HepG2 (cell line): ENCODE results near the gene CEP131. TPM values are rescaled to one million over a fixed set of nuclear protein-coding genes. Genes with fewer than 3 reads are reported as not detected.

ENCODE experiments used
- CENPT ChIP-seq: sonication (generic); formaldehyde crosslinking; IDR thresholded peaks from 2 replicates; pipeline ENCODE4 v1.8.0; 2022; ENCODE audit warnings: low read depth, mild to moderate bottlenecking, moderate library complexity, missing genetic modification reagents
- ELF3 ChIP-seq: IDR thresholded peaks from 2 replicates; pipeline ENCODE4 v1.6.1; 2016; ENCODE audit warnings: missing genetic modification reagents, missing compliant biosample characterization
- FOXK2 ChIP-seq: fragments of 450-650 bp; IDR thresholded peaks from 2 replicates; pipeline ENCODE4 v1.6.1; 2016
- KAT8 ChIP-seq: IDR thresholded peaks from 2 replicates; pipeline ENCODE4 v1.6.1; 2016; ENCODE audit warnings: missing genetic modification reagents, missing compliant biosample characterization
- KIAA2018 ChIP-seq: sonication (generic); formaldehyde crosslinking; IDR thresholded peaks from 2 replicates; pipeline ENCODE4 v1.5.0; 2020; ENCODE audit warnings: mild to moderate bottlenecking, missing genetic modification reagents, borderline replicate concordance
- MEIS2 ChIP-seq: sonication (generic); formaldehyde crosslinking; IDR thresholded peaks from 2 replicates; pipeline ENCODE4 v1.9.0; 2021; ENCODE audit warnings: mild to moderate bottlenecking, missing genetic modification reagents
- MYC ChIP-seq: sonication (generic); formaldehyde crosslinking; IDR thresholded peaks from 2 replicates; pipeline ENCODE4 v1.9.0; 2021; ENCODE audit warnings: missing genetic modification reagents, borderline replicate concordance
- NCOA1 ChIP-seq: sonication (generic); formaldehyde crosslinking; IDR thresholded peaks from 2 replicates; pipeline ENCODE4 v1.9.0; 2021; ENCODE audit warnings: missing genetic modification reagents
- PHF8 ChIP-seq: sonication (generic); formaldehyde crosslinking; IDR thresholded peaks from 2 replicates; pipeline ENCODE4 v1.5.0; 2020; ENCODE audit warnings: missing genetic modification reagents
- POGZ ChIP-seq: sonication (generic); formaldehyde crosslinking; IDR thresholded peaks from 2 replicates; pipeline ENCODE4 v1.4.0; 2020; ENCODE audit warnings: mild to moderate bottlenecking, missing genetic modification reagents
- RFX5 ChIP-seq: IDR thresholded peaks from 2 replicates; pipeline ENCODE4 v1.6.1; 2011; ENCODE audit warnings: low read depth, low read length, improper control_type of control experiment
- SIN3B ChIP-seq: fragments of 150-350 bp; IDR thresholded peaks from 2 replicates; pipeline ENCODE4 v1.6.1; 2014; ENCODE audit warnings: low read length
- SOX13 ChIP-seq, 3 experiments: fragments of 450-650 bp in 1 of 3; sonication (generic) in 1 of 3; formaldehyde crosslinking in 1 of 3; IDR thresholded peaks in 2 of 3; conservative IDR thresholded peaks in 1 of 3; 2 replicates each; pipeline versions ENCODE4 v1.5.0 to v1.6.1; 2016 to 2020; ENCODE audit warnings: antibody characterized with exemption in 1 of 3, mild to moderate bottlenecking in 1 of 3, missing compliant biosample characterization in 1 of 3, missing genetic modification reagents in 1 of 3, moderate library complexity in 1 of 3
- ZFAT ChIP-seq: sonication (generic); formaldehyde crosslinking; conservative IDR thresholded peaks from 2 replicates; pipeline ENCODE4 v1.8.1; 2023; ENCODE audit warnings: missing genetic modification reagents, inconsistent platforms
- ZNF121 ChIP-seq: sonication (generic); formaldehyde crosslinking; IDR thresholded peaks from 2 replicates; pipeline ENCODE4 v1.5.0; 2020; ENCODE audit warnings: mild to moderate bottlenecking, missing genetic modification reagents
- ZNF451 ChIP-seq: sonication (generic); formaldehyde crosslinking; IDR thresholded peaks from 2 replicates; pipeline ENCODE4 v1.5.0; 2020; ENCODE audit warnings: mild to moderate bottlenecking, missing genetic modification reagents
- ZNF703 ChIP-seq: sonication (generic); formaldehyde crosslinking; IDR thresholded peaks from 2 replicates; pipeline ENCODE4 v1.5.1; 2020; ENCODE audit warnings: missing genetic modification reagents, mild to moderate bottlenecking, moderate library complexity, borderline replicate concordance
- ZNF782 ChIP-seq: sonication (generic); formaldehyde crosslinking; IDR thresholded peaks from 2 replicates; pipeline ENCODE4 v1.4.0; 2020; ENCODE audit warnings: missing genetic modification reagents, mild to moderate bottlenecking, borderline replicate concordance
- ZZZ3 ChIP-seq: sonication (generic); formaldehyde crosslinking; IDR thresholded peaks from 2 replicates; pipeline ENCODE4 v1.4.0; 2020; ENCODE audit warnings: missing genetic modification reagents, mild to moderate bottlenecking, borderline replicate concordance
- polyA plus RNA-seq, 8 experiments: library from polyadenylated mRNA; depleted of rRNA in 3 of 8; stranded (reverse) in 7 of 8; unstranded in 1 of 8; fragments of >200 nt; fragmentation: Illumina TruSeq in 4 of 8; extraction: Trizol in 4 of 8; gene quantifications; 2 replicates each; pipeline versions ENCODE4 v1.2.1 to v1.2.3, GENCODE V29; 2011 to 2016; ENCODE audit warnings: low read depth in 4 of 8, missing spikeins in 1 of 8, mixed read lengths in 1 of 8; ENCODE audit not compliant: insufficient read depth in 1 of 8
- total RNA-seq, 5 experiments: library from RNA; depleted of rRNA; stranded (reverse); fragments of >200 nt; fragmentation: Illumina TruSeq; extraction: Trizol; gene quantifications; 2 replicates each; pipeline ENCODE4 v1.2.3, GENCODE V29; 2016; ENCODE audit warnings: low read depth in 1 of 5
- TF ChIP-seq, protein P1 (sequence below): sonication (generic); formaldehyde crosslinking; IDR thresholded peaks from 2 replicates; pipeline ENCODE4 v1.5.0; 2020; ENCODE audit warnings: missing genetic modification reagents

CEP131 gene
- total and polyA plus RNA-seq, 2 of the 13 experiments (the other 11 are each of a cell fraction or from before 2014, with no cell fraction given) = 5.0 to 16.8 TPM

GRCh38 chr17:81238815-81239713 is 16.3 kb upstream of the CEP131 start, which contains the start of the genes NDUFAF8 and TEPSIN (continued):
- no peak for TF ChIP-seq KIAA2018 (CRISPR knock-in tag)
- peak; percentile 90 for TF ChIP-seq KAT8
- no peak for TF ChIP-seq ZZZ3
- TF ChIP-seq NCOA1 = 0 out of 2 replicates have a peak, but pooled peaks have one; percentile 18
- no peak for TF ChIP-seq SOX13 (IDR thresholded peaks at IDR 0.05)
- TF ChIP-seq SOX13 (CRISPR knock-in tag; conservative IDR thresholded peaks at IDR 0.05 in 1 of 2, IDR thresholded peaks at IDR 0.05 in 1 of 2) = peak in 1 of 2 experiments; percentile 7; a peak in 2 of 4 replicates
- TF ChIP-seq, protein P1, sequence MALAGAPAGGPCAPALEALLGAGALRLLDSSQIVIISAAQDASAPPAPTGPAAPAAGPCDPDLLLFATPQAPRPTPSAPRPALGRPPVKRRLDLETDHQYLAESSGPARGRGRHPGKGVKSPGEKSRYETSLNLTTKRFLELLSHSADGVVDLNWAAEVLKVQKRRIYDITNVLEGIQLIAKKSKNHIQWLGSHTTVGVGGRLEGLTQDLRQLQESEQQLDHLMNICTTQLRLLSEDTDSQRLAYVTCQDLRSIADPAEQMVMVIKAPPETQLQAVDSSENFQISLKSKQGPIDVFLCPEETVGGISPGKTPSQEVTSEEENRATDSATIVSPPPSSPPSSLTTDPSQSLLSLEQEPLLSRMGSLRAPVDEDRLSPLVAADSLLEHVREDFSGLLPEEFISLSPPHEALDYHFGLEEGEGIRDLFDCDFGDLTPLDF (CRISPR knock-in tag) = 0 out of 2 replicates have a peak, but pooled peaks have one; percentile 54
- no peak for TF ChIP-seq ZNF121 (CRISPR knock-in tag)
- peak; percentile 47; the same call in 1 of the 2 replicates for TF ChIP-seq RFX5
- peak; percentile 88 for TF ChIP-seq ZNF451 (CRISPR knock-in tag)
- peak; percentile 54 for TF ChIP-seq MEIS2 (CRISPR knock-in tag)
- TF ChIP-seq MYC = peak; percentile 82
- peak; percentile 48; the same call in 1 of the 2 replicates for TF ChIP-seq POGZ (CRISPR knock-in tag)
- TF ChIP-seq ZFAT (CRISPR knock-in tag) = peak; percentile 19; the same call in 1 of the 2 replicates
- TF ChIP-seq FOXK2 = peak; percentile 63; the same call in 1 of the 2 replicates
- no peak for TF ChIP-seq ZNF703 (CRISPR knock-in tag)
- TF ChIP-seq ZNF782 (CRISPR knock-in tag) = no peak; the same call in 1 of the 2 replicates
- TF ChIP-seq PHF8 (CRISPR knock-in tag) = peak; percentile 69
- peak; percentile 82 for TF ChIP-seq SIN3B
- TF ChIP-seq ELF3 (CRISPR knock-in tag) = peak; percentile 26; the same call in 1 of the 2 replicates
- peak; percentile 90 for TF ChIP-seq CENPT (CRISPR knock-in tag)
